NCI-H187 (cell line): Measurements from ENCODE around the gene MRPS18A.
"Not testable (repeated sequence)": the region's sequence is repeated elsewhere in the genome, so short reads cannot be mapped to it uniquely, and the experiment has no call there.

Experiments
- DNase-seq, 2 experiments: peaks; one replicate each; lab custom pipeline; 2025; lab: John Stamatoyannopoulos, UW

The MRPS18A gene

DNA sequence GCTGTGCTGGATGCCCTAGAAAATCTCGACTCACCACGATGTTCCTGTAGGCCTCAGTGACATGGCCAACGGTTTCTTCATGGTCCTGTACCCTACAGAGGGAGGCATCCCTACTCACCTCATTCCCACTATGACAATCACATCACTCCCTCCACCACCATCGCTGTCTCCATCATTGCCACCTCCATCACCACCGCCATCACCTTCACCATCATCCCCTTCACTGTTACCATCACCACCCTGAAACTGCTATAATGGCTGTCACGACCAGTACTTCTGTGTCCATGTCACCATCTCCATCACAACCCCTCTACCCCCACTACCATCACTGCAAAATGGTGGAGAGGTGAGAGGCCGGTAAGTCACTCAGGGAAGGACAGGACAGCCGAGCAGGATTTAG, 29.8 kb upstream of the MRPS18A start:
- DNase-seq: no peak

DNA sequence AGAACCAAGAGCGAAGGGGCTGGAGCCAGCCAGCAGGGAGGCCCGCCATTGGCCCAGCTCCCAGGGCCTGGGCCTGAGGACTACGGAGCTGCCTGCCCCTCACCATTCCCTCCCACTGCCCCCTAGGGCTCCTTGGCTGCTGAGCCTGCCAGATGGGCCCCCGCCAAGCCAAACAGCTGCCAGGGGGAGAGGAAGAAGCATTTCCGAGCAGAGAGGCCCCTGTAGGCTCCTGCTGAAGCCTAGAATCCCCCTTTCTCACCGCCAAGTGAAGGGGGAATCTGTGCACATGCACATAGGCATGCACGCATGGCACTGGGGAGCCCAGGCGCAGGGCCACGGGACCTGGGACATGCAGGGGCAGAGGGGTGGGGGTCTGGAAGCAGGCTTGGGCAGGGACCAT, 28.5 kb upstream of the MRPS18A start:
- DNase-seq: no peak

DNA sequence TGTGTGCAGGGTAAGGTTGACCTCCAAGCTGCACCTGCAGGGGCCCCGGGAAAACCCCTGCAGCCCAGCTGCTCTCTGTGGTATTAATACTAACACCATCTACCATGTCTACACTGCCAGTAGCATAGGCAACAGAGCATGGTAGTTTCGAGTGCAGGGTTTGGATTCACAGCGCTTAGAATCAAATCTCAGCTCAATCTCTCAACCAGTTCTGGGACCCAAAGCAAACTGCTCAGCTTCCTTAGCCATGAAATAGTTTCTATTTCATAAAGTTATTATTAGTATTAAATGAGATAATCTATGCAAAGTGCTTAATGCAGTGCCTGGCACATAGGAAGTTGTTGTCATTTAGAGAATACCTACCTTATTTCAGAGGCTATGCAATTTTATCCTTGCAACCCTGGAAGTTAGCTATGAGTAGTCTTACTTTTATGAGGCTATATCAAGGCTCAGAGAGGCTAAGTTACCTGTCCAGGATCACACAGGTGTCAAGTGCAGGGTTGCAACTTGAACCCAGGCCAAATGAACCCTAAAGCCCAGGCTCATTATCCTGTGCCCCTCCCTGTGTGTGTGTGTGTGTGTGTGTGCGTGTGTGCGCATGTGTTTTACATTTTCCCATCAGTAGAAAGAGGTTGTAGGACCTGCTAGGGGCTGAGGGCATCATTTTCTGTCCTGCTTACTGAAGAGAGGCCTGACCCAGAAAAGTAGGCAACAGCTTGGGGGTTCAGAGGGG, 27.6 kb upstream of the MRPS18A start:
- DNase-seq: no peak

DNA sequence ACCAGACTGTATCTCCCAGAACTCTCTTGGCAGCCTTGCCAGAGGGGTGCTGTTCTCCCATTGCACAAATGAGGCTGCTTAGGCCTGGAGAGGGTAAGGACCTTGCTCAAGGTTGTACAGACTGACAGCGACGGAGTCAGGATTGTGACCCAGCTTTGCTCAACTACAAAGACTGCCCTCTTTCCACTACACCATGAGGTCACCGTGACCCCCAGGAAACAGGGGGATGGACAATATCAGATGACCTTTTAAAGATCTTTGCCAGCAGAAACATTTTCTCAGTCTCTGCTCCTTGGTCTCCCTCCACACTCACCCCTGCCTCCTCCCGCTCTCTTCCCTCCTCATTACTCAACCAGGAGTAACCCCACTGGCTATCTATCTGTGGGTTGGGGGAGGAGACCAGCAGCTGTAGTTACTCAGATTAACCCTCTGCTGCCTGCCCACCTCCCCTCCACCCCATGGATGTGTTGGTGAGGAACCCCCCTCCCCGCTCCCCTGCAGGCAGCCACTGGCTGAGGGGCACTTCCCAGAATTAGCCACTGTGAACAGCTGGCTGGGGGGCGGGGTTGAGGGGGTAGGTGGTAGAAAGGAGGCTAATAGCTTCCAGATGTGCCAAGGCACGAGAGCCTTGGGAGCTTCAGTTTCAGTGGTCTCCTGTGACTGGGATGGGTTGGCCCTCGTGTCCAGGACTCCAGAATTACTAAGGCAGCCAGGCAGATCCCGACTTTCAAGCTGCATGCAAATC, 26.9 kb upstream of the MRPS18A start:
- no peak for DNase-seq

DNA sequence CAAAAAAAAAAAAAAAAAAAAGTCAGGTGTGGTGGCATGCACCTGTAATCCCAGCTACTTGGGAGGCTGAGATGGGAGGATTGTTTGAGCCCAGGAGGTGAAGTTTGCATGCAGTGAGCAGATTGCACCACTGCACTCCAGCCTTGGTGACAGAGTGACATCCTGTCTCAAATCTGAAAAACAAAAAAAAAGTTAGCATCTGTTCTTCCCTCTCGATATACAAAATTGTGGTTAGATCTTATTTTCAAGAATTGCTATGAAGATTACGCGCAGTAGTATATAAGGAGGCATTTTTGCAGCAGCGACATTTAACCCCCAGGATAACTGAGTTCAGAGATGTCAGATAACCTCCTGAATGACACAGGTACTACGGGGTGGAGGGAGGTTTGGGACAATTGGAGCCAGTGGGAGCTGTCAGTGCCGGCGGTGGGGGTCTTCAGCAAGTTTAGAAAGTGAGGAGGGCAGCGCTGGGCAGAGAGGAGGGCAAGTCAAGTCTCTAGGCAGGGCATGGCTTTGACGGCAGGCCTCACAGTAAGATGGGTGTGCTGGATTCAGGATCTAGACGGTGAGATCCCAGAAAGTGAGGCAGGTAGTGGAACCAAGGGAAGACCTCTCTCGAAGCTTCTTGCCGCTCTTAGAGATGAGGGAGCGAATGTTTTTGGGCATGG, 26.2 kb upstream of the MRPS18A start:
- DNase-seq: no peak

DNA sequence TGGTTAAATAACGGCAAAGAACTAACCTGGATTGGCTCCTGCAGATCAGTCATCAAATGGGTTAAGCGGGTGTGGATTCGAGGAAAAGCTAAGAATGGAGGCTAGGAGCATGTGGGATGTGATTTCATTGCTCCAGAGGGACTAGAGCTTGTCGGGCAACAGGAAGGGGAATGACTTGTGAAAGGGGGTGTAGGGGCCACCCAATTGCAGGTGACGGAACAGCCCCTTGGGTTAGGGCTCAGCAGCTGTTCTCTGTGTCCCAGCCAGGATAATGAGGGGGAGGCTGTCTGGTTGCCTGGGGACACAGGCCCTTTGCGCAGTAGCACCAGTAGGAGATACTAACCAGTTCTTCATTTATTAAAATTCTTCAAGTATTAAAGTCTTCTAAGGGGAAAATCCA, 25.0 kb upstream of the MRPS18A start:
- no peak for DNase-seq

DNA sequence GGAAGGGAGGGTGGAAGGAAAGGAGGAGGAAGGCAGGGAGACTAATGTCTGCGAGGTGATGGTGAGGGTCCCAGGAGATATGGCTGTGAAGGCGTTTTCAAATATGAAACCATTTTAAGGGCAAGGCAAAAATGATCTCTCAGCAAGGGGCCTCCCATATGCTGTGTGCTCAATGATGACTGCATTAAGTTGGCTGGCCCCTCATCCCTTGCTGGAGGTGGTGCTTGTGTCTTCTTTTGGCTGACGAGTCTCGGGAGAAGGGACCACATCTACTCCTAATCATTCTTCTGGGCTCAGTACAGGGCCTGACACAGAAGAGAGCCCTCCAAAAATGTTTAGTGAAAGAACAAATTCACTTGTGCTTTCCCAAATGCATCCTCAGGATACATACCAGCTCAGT, 23.0 kb upstream of the MRPS18A start:
- no peak for DNase-seq

DNA sequence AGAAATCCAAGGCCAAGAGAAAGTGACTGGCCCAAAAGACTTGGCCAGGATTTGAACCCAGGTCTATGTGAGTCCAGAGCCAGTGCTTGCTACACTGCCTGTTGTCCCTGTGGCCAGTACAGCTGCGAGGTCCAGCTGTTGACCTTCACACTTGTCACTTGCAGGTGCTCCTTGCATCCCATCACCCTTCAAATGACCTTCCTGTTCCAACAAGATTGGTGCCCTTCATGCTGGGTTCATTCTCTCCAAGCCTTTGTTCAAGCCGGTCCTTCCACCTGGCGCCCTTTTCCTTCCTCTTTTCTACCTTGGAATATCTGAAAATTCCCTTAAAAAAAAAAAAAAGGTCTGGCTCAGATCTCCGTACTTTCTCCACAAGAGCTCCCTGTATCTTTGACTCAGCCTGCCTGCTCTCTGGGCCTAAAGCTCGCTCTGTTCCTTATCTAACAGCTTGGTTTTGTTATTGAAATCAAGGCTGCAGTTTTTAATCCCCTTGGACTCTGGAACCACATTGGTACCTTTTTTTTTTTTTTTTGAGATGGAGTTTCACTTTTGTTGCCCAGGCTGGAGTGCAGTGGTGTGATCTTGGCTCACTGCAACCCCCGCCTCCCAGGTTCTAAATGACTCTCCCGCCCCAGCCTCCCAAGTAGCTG, 22.2 kb upstream of the MRPS18A start:
- DNase-seq: no peak

DNA sequence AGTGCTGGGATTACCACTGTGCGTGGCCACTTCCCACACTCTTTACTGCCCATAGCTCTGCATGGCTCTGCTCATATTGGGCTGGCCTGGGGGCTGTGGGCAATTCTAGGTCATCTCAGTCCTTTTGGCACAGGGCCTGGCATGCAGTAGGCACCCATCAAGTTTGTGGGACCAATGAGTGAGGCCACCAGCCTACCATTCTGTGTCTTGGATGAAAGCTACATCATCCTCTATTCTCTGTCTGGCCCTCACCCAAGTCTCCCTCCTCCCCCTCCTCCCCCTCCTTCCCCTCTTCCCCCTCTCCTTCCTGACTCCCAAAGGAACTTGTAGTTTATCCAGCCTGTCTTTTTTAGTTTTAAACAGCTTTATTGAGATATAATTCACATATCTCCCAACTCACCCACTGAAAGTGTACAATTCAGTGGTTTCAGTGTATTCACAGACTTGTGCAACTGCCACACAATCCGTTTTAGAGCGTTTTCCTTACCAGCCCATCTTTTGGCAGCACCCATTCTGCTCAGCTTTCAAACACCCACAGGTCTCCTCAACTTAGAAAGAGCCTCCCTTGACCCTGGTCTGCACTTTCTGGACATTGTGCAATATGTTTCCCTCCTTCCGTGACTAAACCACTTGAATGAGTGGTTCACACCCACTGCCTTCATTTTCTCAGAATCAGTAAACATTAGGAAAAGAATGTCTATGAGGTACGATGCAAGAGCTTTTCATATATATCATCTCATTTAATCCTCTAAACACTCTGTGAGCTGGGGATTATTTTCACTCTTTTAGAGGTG, 21.5 kb upstream of the MRPS18A start:
- DNase-seq: no peak

DNA sequence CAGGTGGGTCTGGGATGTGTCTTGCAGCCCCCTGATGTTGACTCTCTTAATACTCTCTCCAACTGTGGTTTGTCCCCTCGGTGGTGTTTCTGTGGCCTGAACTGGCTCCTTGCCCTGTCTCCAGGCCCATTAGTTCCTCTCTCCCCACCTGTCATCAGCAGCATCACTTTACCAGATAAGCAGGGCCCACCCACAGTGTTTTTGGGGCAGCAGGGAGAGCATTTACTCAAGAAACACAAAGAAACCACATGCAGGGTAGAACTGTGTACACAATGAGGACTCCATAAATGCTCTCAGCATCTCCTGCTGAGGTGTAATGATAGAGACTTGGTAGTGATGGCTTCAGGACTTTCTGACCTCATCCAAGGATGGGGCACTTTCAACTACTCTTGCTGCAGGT, 20.2 kb upstream of the MRPS18A start:
- no peak for DNase-seq

DNA sequence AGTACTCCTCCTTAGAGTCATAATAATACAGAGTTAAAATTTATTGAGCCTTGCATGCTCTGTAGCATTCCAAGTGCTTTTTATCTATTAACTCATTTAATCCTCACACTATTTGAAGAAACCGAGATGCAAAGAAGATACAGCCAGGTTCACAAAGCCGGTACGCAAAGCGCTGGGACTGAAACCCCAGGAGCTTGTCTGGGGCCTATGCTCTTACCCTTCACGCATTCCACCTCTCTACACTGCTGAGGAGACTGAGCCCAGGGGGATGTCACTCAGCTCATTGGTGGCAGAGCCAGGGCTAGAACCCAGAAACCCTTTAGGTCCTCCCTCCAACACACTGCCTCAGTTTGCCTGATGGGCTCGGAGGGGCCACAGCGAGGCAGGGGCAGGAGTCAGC, 19.7 kb upstream of the MRPS18A start:
- DNase-seq: no peak

DNA sequence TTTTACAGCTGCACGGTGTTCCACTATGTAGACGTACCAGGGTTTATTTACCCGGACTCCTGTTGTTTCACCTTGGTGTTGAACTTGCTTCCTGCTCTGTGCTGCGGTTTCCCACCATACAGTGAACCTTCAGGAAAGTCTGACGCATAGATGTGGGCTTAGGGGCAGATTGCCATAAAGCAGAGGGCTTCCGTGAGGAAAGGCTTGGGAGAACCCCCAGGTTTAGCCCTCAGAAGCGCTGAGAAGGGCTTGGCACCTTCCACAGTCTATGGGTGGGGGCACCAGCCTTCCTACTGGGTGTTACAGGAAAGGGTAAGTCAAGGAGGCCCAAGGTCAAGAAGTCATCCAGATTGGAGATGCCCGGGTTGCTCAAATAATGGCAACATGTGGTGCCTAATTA, 19.2 kb upstream of the MRPS18A start:
- no peak for DNase-seq

DNA sequence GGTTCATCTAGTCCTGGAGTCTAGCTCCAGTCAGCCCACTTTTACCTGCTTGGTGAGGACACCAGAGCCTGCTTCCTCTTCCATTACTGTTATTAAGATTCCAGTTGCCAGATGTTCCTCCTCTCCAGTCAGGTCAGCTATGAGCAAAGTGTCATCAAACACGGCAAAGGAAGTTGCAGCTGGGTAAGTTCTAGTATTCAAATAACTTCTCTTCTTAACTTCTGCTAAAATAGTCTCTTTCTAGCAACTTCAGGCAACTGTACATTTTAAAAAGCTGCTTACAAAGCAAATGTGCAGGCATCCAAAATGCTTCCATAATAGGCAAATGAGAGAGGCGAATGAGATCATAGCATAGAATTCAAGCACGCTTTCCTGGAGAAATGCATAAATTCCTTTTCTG, 18.4 kb upstream of the MRPS18A start:
- DNase-seq: no peak

DNA sequence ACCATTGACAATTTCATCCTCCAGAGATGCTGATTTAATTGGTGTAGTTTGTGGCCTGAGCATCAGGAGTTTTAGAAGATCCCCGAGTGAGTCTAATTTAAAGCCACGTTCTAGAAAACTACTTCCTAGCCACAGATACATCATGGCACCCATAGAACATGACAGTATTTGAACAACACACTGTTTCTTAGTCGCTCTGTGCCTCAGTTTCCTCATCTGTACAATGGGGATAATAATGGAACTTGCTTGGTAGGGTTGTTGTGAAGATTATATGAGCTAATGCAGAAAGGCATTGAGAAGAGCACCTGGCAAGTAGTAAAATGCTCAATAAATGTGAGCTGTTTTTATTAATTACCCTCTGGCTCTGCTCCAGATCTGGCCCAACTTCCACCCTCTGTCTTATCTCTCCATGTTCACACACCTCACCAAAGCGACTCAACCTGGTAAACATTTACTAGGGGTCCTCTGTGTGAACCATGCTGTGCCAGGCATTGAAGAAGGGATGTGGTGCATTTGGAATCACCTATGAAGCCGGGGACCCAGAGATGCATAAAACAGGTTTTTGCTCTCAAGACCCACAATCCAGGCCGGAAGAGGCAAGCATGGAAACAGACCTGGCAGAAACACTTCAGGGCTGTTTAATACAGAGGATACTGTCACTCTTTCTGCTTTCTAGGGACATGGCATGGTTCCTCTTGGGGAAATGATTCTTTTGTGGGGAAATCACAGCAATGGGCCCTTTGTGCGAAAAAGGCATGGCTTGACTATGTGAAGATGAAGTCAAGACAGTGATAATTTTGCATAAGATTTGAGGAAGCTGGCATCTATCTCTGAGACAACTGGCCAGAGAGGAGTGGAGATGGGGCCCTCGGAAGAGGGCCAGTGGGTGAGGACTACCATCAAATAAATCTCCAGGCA, 16.2 kb upstream of the MRPS18A start:
- DNase-seq: no peak

DNA sequence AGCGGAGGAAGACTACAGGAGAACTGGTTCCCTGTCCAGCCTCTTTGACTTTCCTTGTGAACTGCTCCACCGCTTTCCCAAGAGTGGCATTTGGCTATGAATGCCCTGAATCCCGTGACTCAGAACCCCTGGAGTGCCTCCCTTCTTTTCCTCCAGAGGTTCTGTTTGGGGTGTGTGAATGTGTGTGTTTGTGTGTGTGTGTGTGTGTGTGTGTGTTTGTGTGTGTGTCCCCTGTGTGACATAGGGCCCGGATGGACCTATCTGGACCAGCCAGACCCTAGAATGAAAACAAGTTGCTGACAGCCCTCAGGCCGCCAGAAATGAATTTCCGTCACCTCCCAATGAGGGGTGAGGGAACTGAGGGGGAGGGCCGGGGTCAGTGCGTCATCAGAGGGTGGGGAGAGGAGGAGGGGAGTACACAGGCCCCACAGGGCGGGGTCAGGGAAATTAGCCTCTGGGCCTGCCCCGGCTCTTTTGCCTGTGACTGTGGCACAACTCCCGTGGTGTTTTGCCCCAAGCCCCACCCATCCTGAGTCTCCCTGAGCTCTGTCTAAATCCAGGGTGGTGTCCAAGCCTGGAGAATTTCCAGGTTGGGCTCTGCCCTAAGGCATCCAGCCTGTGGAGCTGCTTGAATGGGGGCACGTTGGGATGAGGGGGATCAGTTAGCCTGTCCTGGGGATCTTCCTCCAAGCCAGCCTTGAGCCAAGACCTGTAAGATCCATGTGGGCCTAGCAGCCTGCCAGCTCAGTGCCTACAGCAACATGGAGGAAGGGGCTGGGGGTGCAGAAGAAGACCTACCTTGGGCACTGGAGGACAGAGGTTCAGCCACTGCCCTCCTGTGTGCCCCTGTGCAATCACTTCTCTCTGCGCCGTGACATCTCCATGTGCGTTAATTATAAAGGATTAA, 15.2 kb upstream of the MRPS18A start:
- no peak for DNase-seq

DNA sequence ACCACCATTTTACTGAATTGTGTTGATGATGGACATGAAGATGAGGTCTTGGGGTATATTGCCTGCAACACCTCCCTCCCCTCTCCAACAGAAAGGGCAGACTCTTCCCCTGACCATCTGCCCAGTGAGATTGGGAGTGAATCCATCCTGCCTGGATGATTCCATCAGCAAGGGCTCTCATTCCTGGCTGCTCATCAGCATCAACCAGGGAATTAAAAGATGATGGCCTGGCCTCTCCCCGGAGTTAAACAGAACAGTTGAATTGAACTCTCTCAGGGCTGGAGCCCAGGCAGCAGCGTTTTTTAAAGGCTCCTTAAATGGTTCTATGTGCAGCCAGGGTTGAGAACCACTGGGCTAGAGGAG, 14.6 kb upstream of the MRPS18A start:
- no peak for DNase-seq

DNA sequence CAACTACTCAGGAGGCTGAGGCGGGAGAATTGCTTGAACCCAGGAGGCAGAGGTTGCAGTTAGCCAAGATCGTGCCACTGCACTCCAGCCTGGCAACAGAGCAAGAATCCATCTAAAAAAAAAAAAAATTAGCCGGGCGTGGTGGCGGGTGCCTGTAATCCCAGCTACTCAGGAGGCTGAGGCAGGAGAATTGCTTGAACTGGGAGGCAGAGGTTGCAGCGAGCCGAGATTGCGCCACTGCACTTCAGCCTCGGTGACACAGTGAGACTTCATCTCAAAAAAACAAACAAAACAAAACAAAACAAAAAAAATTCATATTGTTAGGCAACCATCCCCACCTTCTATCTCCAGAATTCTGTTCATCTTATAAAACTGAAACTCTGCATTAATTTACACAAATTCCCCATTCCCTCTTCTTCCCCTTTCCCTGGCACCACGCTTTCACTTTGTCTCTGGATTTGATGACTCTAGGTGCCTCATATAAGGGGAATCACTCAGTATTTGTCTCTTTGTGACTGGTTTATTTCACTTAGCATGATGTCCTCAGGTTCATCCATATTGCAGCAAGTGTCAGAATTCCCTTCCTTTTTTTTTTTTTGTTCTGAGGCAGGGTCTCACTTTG, 13.5 kb upstream of the MRPS18A start:
- not testable (repeated sequence) for DNase-seq

DNA sequence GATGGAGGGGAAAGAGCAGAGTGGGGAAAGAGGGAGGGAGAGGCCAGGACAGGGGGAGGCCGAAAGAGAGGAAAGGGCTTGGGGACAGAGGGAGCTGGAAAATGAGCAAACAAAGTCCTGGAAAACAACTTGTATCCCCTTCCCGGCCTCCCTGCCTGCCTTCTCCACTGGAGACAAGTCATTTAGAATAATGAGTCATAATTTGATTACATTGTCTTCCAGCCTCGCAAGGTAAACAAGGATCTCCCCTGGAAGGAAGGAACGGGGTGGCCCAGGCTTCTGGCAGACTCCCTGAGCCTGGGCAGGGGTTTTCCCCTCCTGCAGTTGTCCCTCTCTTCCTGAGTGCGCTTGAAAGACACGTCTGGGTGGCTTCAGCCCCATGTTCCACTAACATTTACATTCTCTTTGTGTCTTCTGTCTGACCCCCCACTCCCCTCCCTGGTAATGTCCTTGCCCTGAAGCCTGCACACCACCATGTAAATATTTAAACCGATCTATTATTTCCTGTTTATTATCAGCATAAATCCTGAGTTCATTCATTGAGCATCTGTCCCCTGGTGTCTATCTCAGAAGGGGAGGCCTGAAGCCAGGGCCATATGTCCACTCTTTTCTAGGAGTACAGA, 12.1 kb upstream of the MRPS18A start:
- no peak for DNase-seq
